ENCODE measurements around the gene ELP6. TPM values are rescaled to one million over a fixed set of nuclear protein-coding genes. Genes with fewer than 3 reads are reported as not detected.

ELP6 gene
- total and polyA plus RNA-seq, 9 of the 15 experiments (the other 6 are each of a cell fraction or from before 2014, with no cell fraction given) = 76.9 to 198 (median 83.3) TPM

- H3K9ac ChIP-seq (ENCODE audit: insufficient read depth in 1 of 2, low read depth in 2 of 2, low read length in 2 of 2) = peak overlapping the region; percentile 86 to 88
- in situ Hi-C loops (cut with MboI) (no loop called here), intact Hi-C loops (cut with micrococcal nuclease) (loop anchor here (1.0 kb wide), 1 partner anchor 36 kb away; no protein-coding TSS in a partner anchor)
- peaks cover 9% of the 10 kb centered on the region; the same call in 2 of the 3 replicates for H3K36me3 ChIP-seq (ENCODE audit: control insufficient read depth, insufficient read depth, low read length)
- H3K4me2 ChIP-seq (ENCODE audit: insufficient read depth, low read length) = peak overlapping the region; percentile 70
- H3K9me1 ChIP-seq (ENCODE audit: control insufficient read depth, insufficient read depth, low read length) = no peaks in the 10 kb centered on the region
- 68% methylated on average over 11 of the region's 11 CpGs for WGBS (ENCODE audit: insufficient coverage, low coverage, missing lambda C conversion rate)
- no TSS peak for BruUV-seq (replicated peaks)
- peak overlapping the region; percentile 98 for H2AFZ ChIP-seq (ENCODE audit: low read depth, low read length)
- no peaks in the 10 kb centered on the region for H3K9me3 ChIP-seq (replicated peaks; ENCODE audit: control insufficient read depth, insufficient read depth, low read depth, low read length)
- ChIA-PET POLR2A (interaction anchor here (1.0 to 1.1 kb wide), 2 partner anchors 10 kb away, joined by 3 read pairs; no protein-coding TSS in a partner anchor), CTCF (ENCODE audit: low intra/inter-chr PET ratio) (interaction anchor here (1.1 kb wide), 1 partner anchor 56 kb away, joined by 5 read pairs; no protein-coding TSS in a partner anchor)
- peaks cover 7% of the 10 kb centered on the region for H4K20me1 ChIP-seq (replicated peaks; ENCODE audit: control insufficient read depth, insufficient read depth, low read length)
- ATAC-seq (no peak), FAIRE-seq (no peak), DNase-seq (ENCODE audit: extremely low read depth in 1 of 4, low spot score in 3 of 4) (no peak)
- H3K4me3 ChIP-seq = peak overlapping the region; percentile 91
- H3K4me1 ChIP-seq (replicated peaks in 1 of 2; ENCODE audit: control insufficient read depth in 2 of 2, insufficient read depth in 2 of 2, low read length in 2 of 2) = peaks cover 33 to 59% of the 10 kb centered on the region in 2 experiments
- peaks cover 47% of the 10 kb centered on the region for H3K79me2 ChIP-seq (ENCODE audit: control insufficient read depth, insufficient read depth, low read length)
- H3K27me3 ChIP-seq (ENCODE audit: control insufficient read depth in 2 of 2, insufficient read depth in 2 of 2, low read length in 2 of 2) = no peaks in the 10 kb centered on the region
- peak; percentile 50; the same call in 1 of the 2 replicates for TF ChIP-seq ATF6 (CRISPR knock-in tag; IDR thresholded peaks at IDR 0.05)
- TF ChIP-seq ZBED1 (IDR thresholded peaks at IDR 0.05) = no peak
- peak overlapping the region; percentile 86 for H3K27ac ChIP-seq (ENCODE audit: extremely low read depth, low read depth, low read length)
Observed at GRCh38 chr3:47476644-47477199, 36.8 kb downstream of the ELP6 start.

GRCh38 chr3:47476330-47476626, 37.2 kb downstream of the ELP6 start:
- H3K9ac ChIP-seq (ENCODE audit: insufficient read depth in 1 of 2, low read depth in 2 of 2, low read length in 2 of 2) = peak overlapping the region; percentile 86 to 93
- WGBS (ENCODE audit: insufficient coverage, low coverage, missing lambda C conversion rate) = 31% methylated on average over 5 of the region's 5 CpGs
- TF ChIP-seq BRD9 (IDR thresholded peaks at IDR 0.05; ENCODE audit: low read depth, partially characterized antibody) = peak; percentile 55
- TF ChIP-seq DEAF1 (CRISPR knock-in tag; IDR thresholded peaks at IDR 0.05) = no peak
- TF ChIP-seq NR2C1 (IDR thresholded peaks at IDR 0.05) = no peak
- no peak for TF ChIP-seq NR2C1 (tag; IDR thresholded peaks at IDR 0.05)
- TF ChIP-seq PHF21A (IDR thresholded peaks at IDR 0.05; ENCODE audit: borderline replicate concordance, low read depth) = no peak
- TF ChIP-seq ZHX1 (conservative IDR thresholded peaks at IDR 0.05; ENCODE audit: low read length) = no peak

More at GRCh38 chr3:47476330-47476626, 37.2 kb downstream of the ELP6 start:
- intact Hi-C loops (cut with micrococcal nuclease) = loop anchor here (1.0 kb wide), 1 partner anchor 36 kb away; no protein-coding TSS in a partner anchor
- Histone ChIP-seq H3K27me3 (ENCODE audit: control insufficient read depth in 2 of 2, insufficient read depth in 2 of 2, low read length in 2 of 2) (no peaks in the 10 kb centered on the region), H3K4me3 (peak overlapping the region; percentile 91), H3K4me1 (replicated peaks in 1 of 2; ENCODE audit: control insufficient read depth in 2 of 2, insufficient read depth in 2 of 2, low read length in 2 of 2) (peaks cover 31 to 55% of the 10 kb centered on the region in 2 experiments), H2AFZ (ENCODE audit: low read depth, low read length) (peak overlapping the region; percentile 98), H3K79me2 (ENCODE audit: control insufficient read depth, insufficient read depth, low read length) (peaks cover 51% of the 10 kb centered on the region), H3K27ac (ENCODE audit: extremely low read depth, low read depth, low read length) (peak overlapping the region; percentile 86), H3K36me3 (ENCODE audit: control insufficient read depth, insufficient read depth, low read length) (peaks cover 9% of the 10 kb centered on the region; the same call in 2 of the 3 replicates), H3K4me2 (ENCODE audit: insufficient read depth, low read length) (peak overlapping the region; percentile 70), H3K9me1 (ENCODE audit: control insufficient read depth, insufficient read depth, low read length) (no peaks in the 10 kb centered on the region), H4K20me1 (replicated peaks; ENCODE audit: control insufficient read depth, insufficient read depth, low read length) (peaks cover 7% of the 10 kb centered on the region), H3K9me3 (replicated peaks; ENCODE audit: control insufficient read depth, insufficient read depth, low read depth, low read length) (no peaks in the 10 kb centered on the region)
- DNase-seq (ENCODE audit: extremely low read depth in 1 of 4, low spot score in 3 of 4) = no peak
- ChIA-PET CTCF (ENCODE audit: low intra/inter-chr PET ratio) (interaction anchor here (1.1 kb wide), 1 partner anchor 55 kb away, joined by 5 read pairs; no protein-coding TSS in a partner anchor), POLR2A (interaction anchor here (1.0 to 1.5 kb wide), 3 partner anchors 9 to 15 kb away, joined by 3 to 5 read pairs (median 3); no protein-coding TSS in a partner anchor)
- BruUV-seq (replicated peaks) = TSS peak; percentile 86
- no peak for FAIRE-seq
- ATAC-seq = no peak; the same call in 1 of the 3 replicates
- in situ Hi-C loops (cut with MboI) = no loop called here
